Islet precursor cell (in vitro differentiated cells): Measurements from ENCODE around the gene RYR3.

Experiments
- DNase-seq: peaks from one replicate; pipeline ENCODE4 v3.0.0-alpha.2; 2018

RYR3 gene

DNA sequence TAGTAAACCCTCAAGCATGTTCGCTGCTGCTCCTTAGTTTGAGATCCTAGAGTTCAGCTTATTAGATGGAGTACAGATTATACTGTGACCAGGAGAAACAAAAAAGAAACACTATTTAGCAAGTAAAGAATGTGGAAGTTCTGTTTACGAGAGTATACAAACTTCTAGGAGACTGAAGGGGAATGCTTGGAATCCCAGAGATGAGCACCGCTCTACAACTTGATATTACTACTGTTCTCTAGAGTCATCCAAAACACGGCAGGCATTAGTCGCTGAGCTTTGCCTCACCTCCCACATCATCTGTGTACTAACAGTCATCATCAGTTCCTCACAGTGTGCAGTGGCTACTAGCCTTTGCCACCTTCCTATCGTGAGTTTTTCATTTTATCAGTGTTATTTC is 536.1 kb downstream of the RYR3 start:
- DNase-seq = peak; percentile 68

DNA sequence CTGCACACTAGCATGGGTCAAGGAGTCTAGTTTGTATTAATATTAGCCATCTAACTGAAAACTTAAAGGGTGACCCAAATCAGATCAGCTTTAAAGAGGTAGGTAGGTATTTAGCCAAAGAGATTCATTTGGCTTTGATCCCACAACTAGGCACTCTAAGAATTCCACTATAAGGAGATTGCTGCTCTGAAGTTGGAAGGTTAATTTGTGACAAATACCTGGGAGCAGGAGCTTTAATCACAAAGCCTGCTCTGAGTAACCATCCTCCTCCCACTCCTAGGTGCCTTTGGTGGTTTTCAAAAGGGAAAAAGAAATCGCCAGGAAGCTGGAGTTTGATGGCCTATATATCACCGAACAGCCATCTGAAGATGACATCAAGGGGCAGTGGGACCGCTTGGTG is 537.2 kb downstream of the RYR3 start:
- DNase-seq = no peak

DNA sequence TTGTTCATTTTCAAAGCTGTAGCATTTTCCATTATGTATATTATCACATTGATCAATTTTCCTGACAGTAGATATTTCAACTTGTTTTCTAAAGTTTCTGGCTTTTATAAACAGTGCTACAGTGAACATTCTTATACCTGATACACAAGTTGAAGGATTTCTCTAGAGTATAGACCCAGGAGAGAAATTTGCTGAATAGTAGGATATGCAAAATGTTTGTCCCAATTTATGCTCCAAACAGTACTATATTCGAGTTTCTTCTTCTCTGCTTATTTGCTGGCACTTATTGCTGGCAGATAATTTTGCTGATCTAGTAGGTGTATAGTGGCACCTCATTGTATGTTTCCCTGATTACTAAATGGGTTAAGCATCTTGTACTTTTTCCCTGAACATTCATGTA is 540.3 kb downstream of the RYR3 start:
- DNase-seq = no peak

DNA sequence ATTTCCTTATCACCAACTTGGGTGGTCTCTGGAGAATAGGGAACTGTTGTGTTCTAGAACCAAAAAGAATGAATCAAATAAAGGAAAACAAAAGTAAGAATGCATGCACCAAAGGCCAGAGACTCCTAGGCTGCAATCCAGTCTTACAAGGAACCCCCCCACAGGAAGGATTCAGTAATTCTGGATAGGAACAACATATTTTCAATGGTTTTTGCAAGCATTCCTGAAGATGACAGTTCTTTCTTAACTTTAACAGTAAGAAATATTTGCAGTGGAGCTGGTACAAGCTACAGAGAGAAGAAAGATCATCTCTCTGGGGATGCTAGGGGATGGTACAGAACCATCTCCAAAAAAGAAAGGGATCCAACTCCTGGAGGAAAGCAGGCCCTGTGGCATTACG is 541.3 kb downstream of the RYR3 start:
- no peak for DNase-seq

DNA sequence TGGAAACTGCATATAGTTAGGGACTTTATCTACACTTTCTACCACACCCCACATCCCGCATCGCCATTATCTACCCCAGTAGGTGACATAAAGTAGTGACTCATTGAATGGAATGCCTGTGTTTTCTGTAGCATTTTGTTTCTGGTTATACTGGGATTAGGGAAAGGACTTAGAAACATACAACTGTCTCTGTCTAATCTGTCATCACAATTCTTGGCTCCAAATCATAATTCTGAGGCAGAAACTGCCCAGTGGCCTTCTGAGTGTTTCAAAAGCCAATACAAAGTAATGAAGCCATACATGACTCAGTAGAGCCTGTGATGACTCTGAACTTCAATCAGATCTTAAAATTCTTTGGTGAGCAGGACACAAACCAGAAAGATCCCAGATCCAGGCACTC is 541.8 kb downstream of the RYR3 start:
- DNase-seq = peak; percentile 61

DNA sequence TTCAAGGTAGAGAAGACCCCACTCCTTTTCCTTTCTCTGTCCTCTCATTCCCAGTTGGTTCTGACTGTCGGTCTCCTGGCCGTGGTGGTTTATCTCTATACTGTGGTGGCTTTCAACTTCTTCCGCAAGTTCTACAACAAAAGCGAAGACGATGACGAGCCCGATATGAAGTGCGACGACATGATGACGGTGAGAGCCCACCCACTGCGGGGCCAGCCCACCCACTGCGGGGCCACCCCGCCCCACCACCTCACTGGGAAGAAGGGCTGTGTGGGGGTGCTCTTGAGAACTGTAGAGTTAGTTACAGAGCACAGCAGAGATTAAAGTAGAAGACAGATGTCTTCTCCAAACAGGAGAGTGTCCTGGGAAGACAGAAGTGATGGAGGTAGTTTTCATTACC is 547.0 kb downstream of the RYR3 start:
- DNase-seq = no peak

DNA sequence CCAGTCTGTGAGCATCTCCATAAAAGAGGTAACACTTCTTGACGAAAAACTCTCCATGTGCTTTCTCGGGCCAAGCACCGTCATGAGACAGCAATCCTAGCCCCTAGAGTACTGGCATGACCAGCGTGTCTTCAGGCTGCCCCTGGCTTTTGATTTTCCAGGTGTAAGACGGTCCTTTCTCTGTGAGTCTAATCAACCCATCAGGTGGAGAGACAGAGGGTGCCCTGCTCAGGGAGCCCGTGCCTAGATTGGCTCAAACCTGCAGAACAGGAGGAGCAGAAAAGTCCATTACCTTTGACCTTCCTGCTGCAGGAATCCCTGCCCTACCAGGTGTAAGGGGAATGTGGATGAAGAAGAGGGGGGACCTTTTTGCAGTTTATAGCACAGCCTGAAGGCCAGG is 548.1 kb downstream of the RYR3 start:
- DNase-seq = no peak

DNA sequence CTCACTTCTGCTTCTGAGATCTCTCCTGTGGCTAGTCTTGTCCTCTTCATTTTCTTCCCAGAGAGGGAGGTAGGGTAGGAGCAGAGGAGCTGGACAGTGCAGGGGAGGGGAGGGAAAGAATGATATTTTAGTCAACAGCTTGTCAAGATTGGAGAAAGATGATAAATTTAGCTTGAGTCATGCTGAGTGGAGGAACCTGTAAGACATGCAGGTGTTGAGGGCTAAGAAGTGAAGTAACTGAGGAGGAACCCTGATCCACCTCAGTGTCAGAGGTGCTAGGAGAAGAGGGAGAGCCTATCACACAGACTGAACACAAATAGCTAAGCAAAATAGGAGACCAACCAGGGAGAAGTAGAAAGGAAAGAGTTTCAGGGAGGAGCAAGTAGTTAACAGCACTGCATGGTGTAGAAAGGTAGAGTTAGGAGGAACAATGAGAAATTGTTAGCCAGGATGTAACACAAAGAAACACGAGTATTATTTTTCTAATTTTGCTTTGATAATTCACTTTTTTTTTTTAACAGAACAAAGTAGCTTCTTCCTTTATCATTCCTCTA is 549.3 kb downstream of the RYR3 start:
- DNase-seq = no peak

DNA sequence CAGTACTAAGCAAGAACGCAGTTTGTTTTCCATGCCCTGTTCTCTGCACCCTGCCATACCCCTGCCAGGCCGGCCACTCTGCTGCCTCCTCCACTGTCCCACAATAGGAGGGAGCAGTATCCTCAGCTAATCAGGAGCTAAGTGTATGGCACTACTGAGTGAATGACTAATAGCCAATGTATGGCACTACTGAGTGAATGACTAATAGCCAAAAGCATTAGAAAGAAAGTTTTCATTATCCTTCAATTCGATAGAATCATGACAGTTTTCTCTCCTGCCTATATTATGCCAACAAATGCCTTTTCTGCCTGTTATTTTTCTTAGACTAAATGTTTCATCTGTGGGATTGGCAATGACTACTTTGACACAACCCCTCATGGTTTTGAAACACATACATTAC is 550.0 kb downstream of the RYR3 start:
- peak; percentile 67 for DNase-seq

DNA sequence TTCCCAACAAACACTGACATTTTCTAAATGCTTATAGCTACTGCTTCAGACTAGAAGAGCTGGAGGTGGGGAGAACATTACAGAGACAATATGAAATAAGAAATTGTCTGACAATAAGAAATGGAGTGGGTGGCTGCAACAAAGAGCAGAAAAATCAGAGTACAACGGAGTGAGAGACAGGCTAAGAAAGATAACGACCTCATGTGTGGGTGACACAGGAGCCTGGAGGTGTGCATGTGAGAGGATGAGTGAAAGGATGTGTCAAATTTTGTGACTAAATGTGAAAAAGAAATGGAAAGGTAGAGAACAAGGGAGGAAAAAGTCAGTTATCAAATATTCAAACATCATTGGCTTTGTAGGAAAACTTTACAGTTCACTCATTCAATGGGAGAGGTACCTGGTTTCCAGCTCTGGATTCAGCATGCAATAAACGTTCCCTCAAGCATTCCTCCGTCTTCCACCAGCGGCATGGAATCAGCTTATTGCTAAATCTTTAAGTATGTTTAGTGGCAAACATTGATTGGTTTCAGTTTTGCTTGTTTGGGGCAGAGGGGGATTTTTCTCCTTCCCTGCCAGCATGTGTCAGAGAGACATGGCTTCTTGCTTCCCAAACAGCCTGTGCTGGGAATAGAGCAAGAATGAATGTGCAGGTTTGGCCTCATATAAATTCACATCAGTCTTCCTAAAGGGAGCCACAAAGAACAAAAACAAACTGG is 553.8 kb downstream of the RYR3 start:
- DNase-seq = no peak

DNA sequence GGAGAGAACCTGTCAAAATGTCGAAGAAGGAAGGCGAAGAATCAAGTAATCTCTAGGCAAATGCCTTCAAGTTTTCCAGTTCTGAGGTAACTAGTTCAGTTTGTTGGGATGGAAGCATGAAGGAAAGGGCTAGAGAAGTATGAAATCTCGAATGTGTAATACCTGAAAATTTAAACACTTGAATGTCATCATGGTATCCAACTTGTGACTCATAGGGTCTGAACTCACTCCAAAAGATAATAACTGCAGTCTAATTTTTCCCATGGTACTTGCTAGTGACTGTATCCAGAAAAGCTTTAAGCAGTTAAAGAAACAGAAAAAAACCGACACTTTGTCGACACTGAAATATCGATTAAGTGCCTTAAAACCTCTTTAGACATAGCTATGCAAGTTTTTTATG is 554.6 kb downstream of the RYR3 start:
- DNase-seq = no peak

DNA sequence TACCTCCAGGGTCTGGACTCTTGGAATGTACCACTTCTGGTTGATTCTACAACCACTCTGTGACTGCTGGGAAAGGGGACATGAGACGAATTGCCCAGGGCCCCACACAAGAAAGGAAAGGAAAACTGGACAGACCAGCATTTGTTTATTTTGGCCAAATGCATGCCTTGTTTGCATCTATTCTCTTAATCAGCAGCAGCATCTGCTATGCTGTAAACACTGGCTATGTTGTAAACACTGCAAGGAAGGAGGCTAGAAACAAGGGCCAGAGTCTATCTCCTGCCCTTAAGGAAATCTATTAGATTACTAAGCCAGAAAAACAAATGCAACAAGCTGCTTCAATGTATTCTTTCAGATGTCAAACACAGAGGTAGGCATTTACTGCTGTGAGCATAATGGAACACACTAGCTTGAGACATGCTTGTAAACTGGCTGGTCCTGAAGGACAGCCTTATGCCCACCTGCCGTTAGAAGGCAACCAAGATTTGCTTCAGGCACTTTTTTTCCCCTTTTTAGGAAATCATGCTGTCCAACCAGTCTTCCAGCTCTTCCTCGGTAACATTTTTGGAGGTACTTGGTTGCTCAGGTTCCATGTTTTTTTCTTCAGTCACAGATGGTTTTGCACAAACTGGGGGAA is 555.5 kb downstream of the RYR3 start:
- peak; percentile 83 for DNase-seq

DNA sequence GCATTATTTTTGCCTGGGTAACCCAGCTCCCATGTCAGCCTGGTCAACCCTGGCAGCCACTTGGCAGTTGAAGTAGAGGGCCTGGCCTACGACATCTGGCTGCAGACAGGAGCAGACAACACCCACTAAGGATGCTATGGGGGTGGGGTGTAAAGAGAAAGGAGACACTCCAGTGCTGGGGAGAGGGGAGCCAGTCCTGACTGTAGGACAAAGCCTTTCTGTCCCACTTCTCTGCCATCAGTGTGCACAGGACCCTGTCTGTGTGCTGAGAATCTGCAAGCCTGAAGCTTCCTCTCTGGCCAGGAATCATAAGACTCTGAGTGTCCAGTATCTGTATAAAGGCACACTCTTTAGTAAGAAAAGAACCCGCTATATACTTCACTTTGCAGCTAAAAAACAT is 561.2 kb downstream of the RYR3 start:
- no peak for DNase-seq

DNA sequence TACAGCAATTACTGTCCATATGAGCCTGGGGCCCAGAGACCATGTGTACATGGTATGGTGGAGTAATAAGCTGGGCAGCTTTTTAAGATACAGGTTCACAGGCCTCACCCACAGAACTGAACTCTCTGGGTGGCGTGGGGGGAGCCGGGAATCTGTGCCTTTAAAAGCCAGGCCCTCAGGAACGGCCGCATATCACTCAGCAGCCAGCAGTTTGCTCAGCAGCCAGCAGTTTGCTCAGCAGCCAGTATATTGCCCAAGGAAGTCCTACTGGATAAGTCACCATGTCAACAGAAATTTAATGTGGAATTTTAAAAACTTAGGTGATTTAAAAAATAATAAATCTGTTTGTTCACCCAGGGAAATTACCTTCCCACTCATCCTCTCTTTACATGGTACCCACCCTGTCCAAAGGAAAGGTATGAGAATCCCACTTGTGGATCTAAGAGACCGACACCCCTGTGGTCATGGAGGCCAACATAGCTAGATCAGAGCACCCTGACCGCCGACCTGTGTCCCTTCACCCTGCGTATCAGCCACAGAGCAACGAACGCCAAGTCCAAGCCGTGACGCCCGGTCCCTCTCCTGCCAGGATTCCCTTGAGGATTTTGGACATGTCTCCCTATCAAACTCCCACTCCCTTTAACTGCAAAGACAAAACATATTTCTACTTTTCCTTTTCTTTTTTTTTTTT is 561.8 kb downstream of the RYR3 start:
- no peak for DNase-seq

DNA sequence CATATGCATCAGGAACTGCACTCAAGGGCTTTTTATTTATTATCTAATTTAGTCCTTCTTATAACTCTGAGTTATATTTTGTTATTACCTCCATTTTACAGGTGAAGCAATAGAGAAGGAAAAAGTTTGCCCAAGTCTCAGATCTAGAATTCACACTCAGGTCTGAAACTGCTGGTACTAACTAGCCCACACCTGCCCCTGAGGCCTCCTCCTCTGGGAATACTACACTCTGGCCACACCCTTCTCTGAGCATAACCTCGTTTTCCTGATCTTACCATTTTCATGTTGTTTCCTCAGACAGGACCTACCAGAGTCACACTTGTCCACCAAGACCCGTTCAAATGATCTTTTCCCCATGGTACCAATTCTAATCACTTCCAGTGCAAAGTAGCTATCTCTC is 563.4 kb downstream of the RYR3 start:
- no peak for DNase-seq

DNA sequence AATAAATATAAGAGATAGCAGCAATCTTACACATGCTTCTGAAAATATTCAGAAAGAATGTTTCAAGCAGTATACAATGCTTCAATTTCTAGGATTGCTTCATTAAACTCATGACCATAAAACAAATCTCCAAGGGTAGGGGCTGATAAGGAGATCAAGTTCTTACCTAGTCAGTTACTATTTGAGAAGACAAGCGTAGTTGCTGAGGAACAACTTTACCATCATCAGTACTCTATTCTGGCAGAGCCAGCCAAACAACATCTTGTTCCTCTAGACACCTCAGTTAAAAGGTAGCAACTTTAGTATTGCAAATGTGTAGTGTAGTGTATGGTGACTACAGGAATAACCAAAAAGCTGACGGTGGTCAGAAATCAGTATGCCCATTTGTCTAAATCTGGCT is 572.2 kb downstream of the RYR3 start:
- DNase-seq = no peak

DNA sequence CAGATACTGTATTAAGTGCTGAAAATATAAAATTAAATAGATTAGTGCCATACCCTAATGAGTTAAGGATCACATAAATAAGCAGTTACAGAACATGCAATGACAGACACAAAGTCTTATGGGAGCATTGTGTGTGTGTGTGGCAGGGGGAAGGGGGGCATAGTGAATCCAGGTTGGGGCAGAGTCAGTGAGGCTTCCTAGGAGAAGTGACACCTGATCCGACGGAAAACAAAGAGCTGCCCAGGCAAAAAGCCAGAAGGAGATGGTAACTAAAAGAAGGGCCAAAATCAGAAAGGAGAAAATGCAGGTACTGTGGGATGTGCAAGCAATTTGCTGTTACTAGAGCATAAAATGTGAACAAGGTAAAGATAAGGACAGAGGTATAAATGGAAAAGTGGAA is 577.4 kb downstream of the RYR3 start:
- no peak for DNase-seq

DNA sequence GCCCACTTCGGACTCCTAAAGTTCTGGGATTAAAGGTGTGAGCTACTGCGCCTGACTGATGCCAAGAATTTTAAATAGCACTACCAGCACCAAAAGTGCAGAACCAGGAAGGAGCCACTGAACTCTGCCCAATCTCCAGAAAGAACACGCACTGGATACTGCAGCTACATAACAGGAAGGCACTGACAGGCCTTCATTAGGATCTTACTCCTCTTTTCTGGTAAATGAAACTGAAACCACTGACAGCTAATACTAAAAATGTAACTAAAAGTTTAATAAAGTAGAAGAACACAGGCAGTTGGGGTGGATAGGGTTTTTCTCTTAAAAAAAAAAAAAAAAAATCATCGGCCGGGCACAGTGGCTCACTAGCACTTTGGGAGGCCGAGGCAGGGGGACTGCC is 583.4 kb downstream of the RYR3 start:
- DNase-seq = no peak

DNA sequence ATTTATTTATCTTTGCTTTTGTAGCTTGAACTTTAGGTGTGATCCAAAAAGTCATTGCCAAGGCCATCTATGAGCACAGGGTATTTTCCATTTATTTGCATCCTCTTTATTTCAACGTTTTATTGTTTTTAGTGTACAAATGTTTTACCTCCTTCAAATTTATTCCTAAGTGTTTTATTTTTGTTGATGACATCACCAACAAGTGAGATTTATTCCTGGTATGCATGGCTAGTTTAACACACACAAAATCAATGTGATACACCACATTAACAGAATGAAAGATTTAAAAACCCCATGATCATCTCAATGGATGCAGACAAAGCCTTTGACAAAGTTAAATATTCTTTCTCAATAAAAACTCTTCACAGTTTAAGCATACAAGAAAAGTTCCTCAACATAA is 591.3 kb downstream of the RYR3 start:
- no peak for DNase-seq

DNA sequence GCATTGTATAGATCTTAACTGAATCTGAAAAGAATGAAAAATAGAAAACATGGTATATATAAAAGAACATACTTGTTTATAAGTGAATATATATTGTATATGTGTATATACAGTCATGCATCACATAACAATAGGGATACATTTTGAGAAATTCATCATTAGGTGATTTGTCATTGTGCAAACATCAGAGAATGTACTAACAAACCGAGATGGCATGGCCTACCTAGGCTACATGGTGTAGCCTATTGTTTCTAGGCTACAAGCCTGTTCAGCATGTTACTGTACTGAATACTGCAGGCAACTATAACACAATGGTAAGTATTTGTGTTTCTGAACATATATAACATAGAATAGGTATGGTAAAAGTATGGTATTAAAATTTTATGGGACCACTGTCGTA is 592.9 kb downstream of the RYR3 start:
- DNase-seq = no peak

DNA sequence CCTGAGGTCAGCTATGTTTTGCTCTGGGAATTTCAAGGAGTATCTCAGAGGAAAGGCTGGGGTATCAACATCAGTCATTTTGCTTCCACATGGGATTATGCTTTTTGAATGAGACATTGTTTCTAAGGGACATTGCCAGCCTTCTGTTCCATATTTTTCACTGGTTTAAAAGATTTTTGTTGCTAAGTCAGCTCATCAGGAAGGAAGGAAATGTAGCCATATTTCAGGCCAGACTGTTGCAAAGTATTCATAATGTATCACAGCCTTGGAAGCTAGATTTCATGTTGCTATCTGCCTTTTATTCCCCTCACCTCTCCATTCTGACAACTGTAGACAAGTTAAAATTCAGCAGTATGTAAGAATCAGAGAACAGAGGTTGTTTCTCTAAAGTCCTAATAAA is 596.6 kb downstream of the RYR3 start:
- no peak for DNase-seq

DNA sequence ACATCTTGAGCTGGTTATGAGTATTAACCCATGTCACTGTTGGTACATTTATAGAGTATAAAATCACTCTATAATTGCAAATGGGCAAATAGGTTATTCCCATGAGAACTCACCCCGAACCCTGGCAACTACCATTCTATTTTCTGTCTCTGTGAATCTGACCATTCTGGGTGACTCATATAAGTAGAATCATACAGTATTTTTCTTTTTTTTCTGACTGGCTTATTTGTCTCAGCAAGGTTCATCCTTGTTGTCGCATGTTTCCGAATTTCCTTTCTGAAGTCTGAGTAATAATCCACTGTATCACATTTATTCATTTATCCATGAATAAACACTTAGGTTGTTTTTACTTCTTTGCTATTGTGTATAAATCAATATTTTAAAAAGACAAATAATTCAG is 597.6 kb downstream of the RYR3 start:
- no peak for DNase-seq

DNA sequence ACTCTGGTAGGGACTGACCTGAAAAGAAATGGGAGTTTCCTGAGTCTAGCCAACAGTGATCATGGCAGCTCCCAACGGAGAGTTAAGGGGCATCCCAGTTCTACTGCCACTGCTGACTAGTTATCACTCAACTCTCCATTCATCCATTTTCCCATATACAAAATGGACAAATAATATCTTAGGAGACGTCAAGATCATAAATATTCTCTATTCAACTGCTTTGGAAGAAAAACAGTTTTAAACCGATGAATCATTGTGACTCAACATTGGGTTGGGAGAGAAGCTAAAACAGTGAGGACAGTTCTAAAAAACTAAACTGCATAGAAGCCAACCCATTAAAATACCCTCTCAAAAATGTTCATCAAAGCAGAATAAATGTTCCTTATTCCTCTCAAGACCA is 600.0 kb downstream of the RYR3 start:
- DNase-seq = no peak

DNA sequence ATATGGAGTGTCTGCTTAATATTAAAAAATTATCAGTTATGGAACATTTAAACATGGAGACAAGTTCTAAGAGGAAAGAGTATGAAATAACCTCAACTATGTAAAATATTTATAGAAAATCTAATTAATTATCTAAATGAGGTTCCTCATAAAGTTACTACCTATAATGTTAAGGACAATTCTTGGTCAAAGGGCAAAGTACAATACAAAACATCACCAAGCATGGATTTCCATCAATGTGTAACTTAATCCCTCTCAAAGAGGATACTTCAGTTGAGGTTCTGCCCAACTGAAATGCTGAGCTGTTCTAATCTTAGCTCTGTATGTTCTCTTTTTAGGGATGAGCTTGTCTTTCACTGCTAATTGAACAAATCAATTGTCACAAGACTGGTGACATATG is 601.6 kb downstream of the RYR3 start:
- DNase-seq = no peak
